K562 (cell line): ENCODE data around the gene BRCA1. TPM values are rescaled to one million over a fixed set of nuclear protein-coding genes. Genes with fewer than 3 reads are reported as not detected.

Experiments used
- ATAC-seq: fragments of 200-7000 bp; cut with Tn5 transposase; 3 replicates; pipeline ENCODE4 v1.9.1; 2020; ENCODE audit warnings: moderate library complexity
- BruUV-seq: library from RNA; stranded (reverse); fragments of 400-500 nt; replicated peaks from 2 replicates; lab custom pipeline; 2021; lab: Mats Ljungman, UMichigan
- CTCF ChIA-PET: fragments of 300-600 bp; formaldehyde crosslinking; extraction: SDS; loops from one replicate; lab custom pipeline; 2021; ENCODE audit warnings: low intra/inter-chr PET ratio; lab: Yijun Ruan, JAX
- POLR2A ChIA-PET: fragments of 300-600, 350-650 bp; sonication (Branson Sonifier 250); formaldehyde crosslinking; extraction: SDS; loops from one replicate; lab custom pipeline; 2021; ENCODE audit warnings: antibody characterized with exemption, inconsistent platforms; lab: Yijun Ruan, JAX
- DNase-seq, 4 experiments: peaks; one replicate each; pipeline versions ENCODE4 v3.0.0 to v3.0.0-alpha.2; 2011 to 2018; ENCODE audit warnings: low spot score in 3 of 4, mixed read lengths in 3 of 4; ENCODE audit errors: extremely low read depth in 1 of 4
- FAIRE-seq: peaks from 2 replicates; lab custom pipeline; 2011; peaks lifted over from hg19 to GRCh38; lab: Jason Lieb, UNC
- H2AFZ ChIP-seq: 2 replicates; pipeline ENCODE4 v1.6.0; 2011; ENCODE audit warnings: low read depth, low read length, control low read depth, inconsistent platforms
- H3K27ac ChIP-seq: fragments of 200-600 bp; 3 replicates; pipeline ENCODE4 v1.8.0; 2011; ENCODE audit warnings: low read depth, mild to moderate bottlenecking, control low read depth, inconsistent platforms, low read length, moderate library complexity, mixed read lengths; ENCODE audit errors: extremely low read depth
- H3K27me3 ChIP-seq, 2 experiments: fragments of 300-600 bp in 1 of 2; 2 replicates in 1 of 2; 3 replicates in 1 of 2; pipeline versions ENCODE4 v1.6.0 to v1.8.0; 2011; ENCODE audit warnings: inconsistent platforms in 2 of 2, low read length in 2 of 2, mild to moderate bottlenecking in 1 of 2, mixed read lengths in 1 of 2, moderate library complexity in 1 of 2; ENCODE audit not compliant: control insufficient read depth in 2 of 2, insufficient read depth in 2 of 2
- H3K36me3 ChIP-seq: fragments of 300-600 bp; 3 replicates; pipeline ENCODE4 v1.8.0; 2011; ENCODE audit warnings: mild to moderate bottlenecking, low read length, inconsistent platforms; ENCODE audit not compliant: control insufficient read depth, insufficient read depth
- H3K4me1 ChIP-seq, 2 experiments: fragments of 200-600 bp in 1 of 2; replicated peaks in 1 of 2; 2 replicates in 1 of 2; 3 replicates in 1 of 2; pipeline versions ENCODE4 v1.5.1 to v1.8.0; 2011; ENCODE audit warnings: inconsistent platforms in 2 of 2, low read length in 2 of 2, mild to moderate bottlenecking in 1 of 2, mixed read lengths in 1 of 2, moderate library complexity in 1 of 2; ENCODE audit not compliant: control insufficient read depth in 2 of 2, insufficient read depth in 2 of 2
- H3K4me2 ChIP-seq: 2 replicates; pipeline ENCODE4 v1.6.1; 2011; ENCODE audit warnings: low read length, control low read depth, inconsistent platforms, mixed read lengths; ENCODE audit not compliant: insufficient read depth
- H3K4me3 ChIP-seq: fragments of 200-600 bp; sonication (generic), shearing (Covaris generic); 2 replicates; pipeline ENCODE4 v1.5.1; 2016; ENCODE audit warnings: control low read depth, inconsistent platforms
- H3K79me2 ChIP-seq: fragments of 200-600 bp; 3 replicates; pipeline ENCODE4 v1.8.0; 2011; ENCODE audit warnings: low read length, inconsistent platforms; ENCODE audit not compliant: control insufficient read depth, insufficient read depth
- H3K9ac ChIP-seq, 2 experiments: 2 replicates each; pipeline versions ENCODE4 v1.6.0 to v1.6.1; 2011; ENCODE audit warnings: low read depth in 2 of 2, low read length in 2 of 2, control low read depth in 1 of 2, inconsistent platforms in 1 of 2, mild to moderate bottlenecking in 1 of 2, mixed read lengths in 1 of 2; ENCODE audit not compliant: insufficient read depth in 1 of 2
- H3K9me1 ChIP-seq: one replicate; pipeline ENCODE4 v1.6.0; 2011; ENCODE audit warnings: inconsistent platforms, mild to moderate bottlenecking, low read length, moderate library complexity; ENCODE audit not compliant: control insufficient read depth, insufficient read depth
- H3K9me3 ChIP-seq: replicated peaks from 2 replicates; pipeline ENCODE4 v1.5.1; 2011; ENCODE audit warnings: low read depth, low read length, inconsistent platforms; ENCODE audit not compliant: control insufficient read depth, insufficient read depth
- H4K20me1 ChIP-seq: replicated peaks from 2 replicates; pipeline ENCODE4 v1.6.1; 2011; ENCODE audit warnings: low read length, inconsistent platforms, mixed read lengths; ENCODE audit not compliant: control insufficient read depth, insufficient read depth
- C11orf30 ChIP-seq: fragments of 450-650 bp; IDR thresholded peaks from 2 replicates; pipeline ENCODE4 v1.6.1; 2016; ENCODE audit warnings: low read depth, mild to moderate bottlenecking
- CBX8 ChIP-seq: fragments of 200-600 bp; sonication (generic); IDR thresholded peaks from 2 replicates; pipeline ENCODE4 v1.6.1; 2012; ENCODE audit warnings: borderline replicate concordance, mixed run types, low read depth, mild to moderate bottlenecking, moderate library complexity, mixed read lengths, low read length, control low read depth, inconsistent platforms; ENCODE audit not compliant: poor library complexity, severe bottlenecking; ENCODE audit errors: extremely low read depth
- FOXM1 ChIP-seq, 2 experiments: fragments of 450-650 bp in 1 of 2; sonication (generic) in 1 of 2; formaldehyde crosslinking in 1 of 2; IDR thresholded peaks; 2 replicates each; pipeline versions ENCODE4 v1.6.1 to v1.9.0; 2017 to 2022; ENCODE audit warnings: low read depth in 2 of 2, mild to moderate bottlenecking in 2 of 2, missing genetic modification reagents in 1 of 2, moderate library complexity in 1 of 2
- HDAC8 ChIP-seq: fragments of 450-650 bp; IDR thresholded peaks from 2 replicates; pipeline ENCODE4 v1.6.1; 2016; ENCODE audit warnings: mild to moderate bottlenecking, missing genetic modification characterization, moderate library complexity, missing compliant biosample characterization
- POLR2A ChIP-seq: fragments of 450-650 bp; conservative IDR thresholded peaks from 2 replicates; pipeline ENCODE4 v1.6.1; 2016
- RBM15 ChIP-seq: fragments of 200-400 bp; formaldehyde crosslinking; IDR thresholded peaks from 2 replicates; pipeline ENCODE4 v1.6.1; 2018; ENCODE audit warnings: mild to moderate bottlenecking, low read length, moderate library complexity; ENCODE audit not compliant: insufficient read depth
- TBP ChIP-seq: optimal IDR thresholded peaks from 2 replicates; pipeline ENCODE3; 2011; ENCODE audit warnings: low read depth, low read length, improper control_type of control experiment
- ZNF316 ChIP-seq: fragments of 450-650 bp; IDR thresholded peaks from 2 replicates; pipeline ENCODE4 v1.6.1; 2016
- WGBS: fragments of 100-300 bp; shearing (Covaris generic); methylation state at CpG from one replicate; pipeline ENCODE4 v1.1.6; 2016; ENCODE audit warnings: low coverage, mixed read lengths; ENCODE audit not compliant: insufficient coverage; ENCODE audit errors: missing lambda C conversion rate; 5-methylcytosine and 5-hydroxymethylcytosine counted together
- in situ Hi-C: fragments of 300-500 bp; cut with MboI; formaldehyde crosslinking; loops from 4 replicates; pipeline ENCODE4 v1.15.0; 2018; ENCODE audit warnings: inconsistent platforms, mixed read lengths
- intact Hi-C: fragments of 100-400 bp; cut with micrococcal nuclease; formaldehyde crosslinking; loops from 2 replicates; pipeline ENCODE4 v1.14.2; 2022
- polyA plus RNA-seq, 8 experiments: library from polyadenylated mRNA; depleted of rRNA in 4 of 8; stranded (reverse) in 5 of 8; unstranded in 3 of 8; fragments of >200 nt; fragmentation: Nextera tagmentation in 2 of 8; fragmentation: Illumina TruSeq in 1 of 8; extraction: Ambion mirVana in 2 of 8; extraction: Trizol in 1 of 8; gene quantifications; 2 replicates each; pipeline versions ENCODE4 v1.2.1 to v1.2.3, GENCODE V29; 2011 to 2014; ENCODE audit warnings: inconsistent platforms in 1 of 8, missing spikeins in 1 of 8
- total RNA-seq, 7 experiments: library from RNA; depleted of rRNA in 6 of 7; stranded (reverse); fragments of >200 nt in 6 of 7; fragmentation: Illumina TruSeq in 2 of 7; extraction: Trizol in 2 of 7; gene quantifications; 2 replicates each; pipeline versions ENCODE4 v1.2.1 to v1.2.3, GENCODE V29; 2011 to 2021; ENCODE audit warnings: low replicate concordance in 1 of 7
- TF ChIP-seq, protein P1 (sequence below), 2 experiments: fragments of 200-800 bp in 1 of 2; sonication (Bioruptor generic) in 1 of 2; sonication (generic) in 1 of 2; formaldehyde crosslinking in 1 of 2; IDR thresholded peaks in 1 of 2; conservative IDR thresholded peaks in 1 of 2; 2 replicates each; pipeline versions ENCODE4 v1.5.0 to v1.6.1; 2016 to 2020; ENCODE audit warnings: missing compliant biosample characterization in 1 of 2, missing genetic modification characterization in 1 of 2, missing genetic modification reagents in 1 of 2
- TF ChIP-seq, protein P2 (sequence below): fragments of 250-450 bp; sonication (Bioruptor Pico); IDR thresholded peaks from 2 replicates; pipeline ENCODE4 v1.5.0; 2020; ENCODE audit warnings: mild to moderate bottlenecking, borderline replicate concordance

BRCA1 gene
- total and polyA plus RNA-seq, 9 of the 15 experiments (the other 6 are each of a cell fraction or from before 2014, with no cell fraction given) = 25.9 to 95.3 (median 62.3) TPM

DNA sequence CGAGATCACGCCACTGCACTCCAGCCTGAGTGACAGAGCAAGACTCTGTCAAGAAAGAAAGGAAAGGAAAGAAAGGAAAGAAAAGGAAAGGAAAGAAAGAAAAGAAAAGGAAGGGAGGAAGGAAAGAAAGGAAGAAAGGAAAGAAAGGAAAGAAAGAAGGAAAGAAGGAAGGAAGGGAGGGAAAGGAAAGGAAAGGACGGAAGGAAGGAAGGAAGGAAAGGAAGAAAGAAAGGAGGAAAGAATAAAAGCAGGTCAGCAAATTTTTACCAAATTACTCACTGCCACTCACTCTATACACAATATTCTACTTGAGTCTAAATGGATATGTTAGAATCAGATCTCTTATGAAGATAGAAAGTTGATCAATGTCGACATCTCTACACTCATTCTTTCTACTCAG lies 50.3 kb downstream of the BRCA1 start:
- H2AFZ ChIP-seq = no peak overlapping the region
- H4K20me1 ChIP-seq = no peaks in the 10 kb centered on the region
- no peaks in the 10 kb centered on the region for H3K9me3 ChIP-seq
- H3K27me3 ChIP-seq = no peaks in the 10 kb centered on the region
- H3K4me1 ChIP-seq = no peaks in the 10 kb centered on the region; a peak in 1 of 5 replicates
- no peak overlapping the region for H3K4me3 ChIP-seq
- no peak for ATAC-seq
- TF ChIP-seq POLR2A (no peak), C11orf30 (peak; percentile 82), ZNF316 (peak; percentile 88)
- TF ChIP-seq, all 486 proteins: peak for 2
- H3K9ac ChIP-seq = no peak overlapping the region
- H3K9me1 ChIP-seq = no peaks in the 10 kb centered on the region
- no peaks in the 10 kb centered on the region for H3K79me2 ChIP-seq
- H3K27ac ChIP-seq = no peak overlapping the region
- no peak overlapping the region for H3K4me2 ChIP-seq
- FAIRE-seq = no peak
- 93% methylated on average over 2 of the region's 4 CpGs for WGBS
- in situ Hi-C loops = no loop called here
- intact Hi-C loops = no loop called here
- peaks cover 57% of the 10 kb centered on the region for H3K36me3 ChIP-seq
- POLR2A ChIA-PET = interaction anchor here (0.7 to 1.9 kb wide), 2 partner anchors 11 to 241 kb away, joined by 4 to 6 read pairs; no protein-coding TSS in a partner anchor
- BruUV-seq = no TSS peak
- DNase-seq = no peak
- CTCF ChIA-PET = no interaction called here

DNA sequence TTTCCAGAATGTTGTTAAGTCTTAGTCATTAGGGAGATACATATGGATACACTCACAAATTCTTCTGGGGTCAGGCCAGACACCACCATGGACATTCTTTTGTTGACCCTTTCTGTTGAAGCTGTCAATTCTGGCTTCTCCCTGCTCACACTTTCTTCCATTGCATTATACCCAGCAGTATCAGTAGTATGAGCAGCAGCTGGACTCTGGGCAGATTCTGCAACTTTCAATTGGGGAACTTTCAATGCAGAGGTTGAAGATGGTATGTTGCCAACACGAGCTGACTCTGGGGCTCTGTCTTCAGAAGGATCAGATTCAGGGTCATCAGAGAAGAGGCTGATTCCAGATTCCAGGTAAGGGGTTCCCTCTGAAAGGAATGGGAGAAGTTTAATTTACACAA lies 54.3 kb downstream of the BRCA1 start:
- peaks cover 69% of the 10 kb centered on the region for H3K36me3 ChIP-seq
- POLR2A ChIA-PET = interaction anchor here (0.8 to 1.0 kb wide), 3 partner anchors 40 to 245 kb away, joined by 3 to 5 read pairs (median 3); no protein-coding TSS in a partner anchor
- 100% methylated on average over 1 of the region's 1 CpG for WGBS
- no TSS peak for BruUV-seq
- no peaks in the 10 kb centered on the region for H3K9me1 ChIP-seq
- no peak for DNase-seq
- no peak for ATAC-seq
- H2AFZ ChIP-seq = no peak overlapping the region
- H3K4me1 ChIP-seq = no peaks in the 10 kb centered on the region
- no peak overlapping the region for H3K4me3 ChIP-seq
- H3K27me3 ChIP-seq = no peaks in the 10 kb centered on the region
- H4K20me1 ChIP-seq = no peaks in the 10 kb centered on the region
- in situ Hi-C loops (no loop called here), intact Hi-C loops (no loop called here)
- H3K4me2 ChIP-seq = no peak overlapping the region
- CTCF ChIA-PET = no interaction called here
- no peaks in the 10 kb centered on the region for H3K9me3 ChIP-seq
- FAIRE-seq = no peak
- no peak overlapping the region for H3K27ac ChIP-seq
- no peak overlapping the region for H3K9ac ChIP-seq
- no peaks in the 10 kb centered on the region for H3K79me2 ChIP-seq
- TF ChIP-seq RBM15 (no peak), CBX8 (no peak), TBP (no peak), FOXM1 (IDR thresholded peaks at IDR 0.05; ENCODE audit: low read depth) (no peak), FOXM1 (CRISPR knock-in tag; IDR thresholded peaks at IDR 0.05; ENCODE audit: low read depth) (no peak), HDAC8 (tag) (no peak)
- TF ChIP-seq, protein P1, sequence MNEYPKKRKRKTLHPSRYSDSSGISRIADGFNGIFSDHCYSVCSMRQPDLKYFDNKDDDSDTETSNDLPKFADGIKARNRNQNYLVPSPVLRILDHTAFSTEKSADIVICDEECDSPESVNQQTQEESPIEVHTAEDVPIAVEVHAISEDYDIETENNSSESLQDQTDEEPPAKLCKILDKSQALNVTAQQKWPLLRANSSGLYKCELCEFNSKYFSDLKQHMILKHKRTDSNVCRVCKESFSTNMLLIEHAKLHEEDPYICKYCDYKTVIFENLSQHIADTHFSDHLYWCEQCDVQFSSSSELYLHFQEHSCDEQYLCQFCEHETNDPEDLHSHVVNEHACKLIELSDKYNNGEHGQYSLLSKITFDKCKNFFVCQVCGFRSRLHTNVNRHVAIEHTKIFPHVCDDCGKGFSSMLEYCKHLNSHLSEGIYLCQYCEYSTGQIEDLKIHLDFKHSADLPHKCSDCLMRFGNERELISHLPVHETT (CRISPR knock-in tag; conservative IDR thresholded peaks at IDR 0.05 in 1 of 2, IDR thresholded peaks at IDR 0.05 in 1 of 2) = no peak
- TF ChIP-seq, protein P2, sequence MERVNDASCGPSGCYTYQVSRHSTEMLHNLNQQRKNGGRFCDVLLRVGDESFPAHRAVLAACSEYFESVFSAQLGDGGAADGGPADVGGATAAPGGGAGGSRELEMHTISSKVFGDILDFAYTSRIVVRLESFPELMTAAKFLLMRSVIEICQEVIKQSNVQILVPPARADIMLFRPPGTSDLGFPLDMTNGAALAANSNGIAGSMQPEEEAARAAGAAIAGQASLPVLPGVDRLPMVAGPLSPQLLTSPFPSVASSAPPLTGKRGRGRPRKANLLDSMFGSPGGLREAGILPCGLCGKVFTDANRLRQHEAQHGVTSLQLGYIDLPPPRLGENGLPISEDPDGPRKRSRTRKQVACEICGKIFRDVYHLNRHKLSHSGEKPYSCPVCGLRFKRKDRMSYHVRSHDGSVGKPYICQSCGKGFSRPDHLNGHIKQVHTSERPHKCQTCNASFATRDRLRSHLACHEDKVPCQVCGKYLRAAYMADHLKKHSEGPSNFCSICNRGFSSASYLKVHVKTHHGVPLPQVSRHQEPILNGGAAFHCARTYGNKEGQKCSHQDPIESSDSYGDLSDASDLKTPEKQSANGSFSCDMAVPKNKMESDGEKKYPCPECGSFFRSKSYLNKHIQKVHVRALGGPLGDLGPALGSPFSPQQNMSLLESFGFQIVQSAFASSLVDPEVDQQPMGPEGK (CRISPR knock-in tag) = no peak
